ENCODE results near the gene TBC1D32.
"Not testable (repeated sequence)": the region's sequence is repeated elsewhere in the genome, so short reads cannot be mapped to it uniquely, and the experiment has no call there.

TBC1D32 gene

GRCh38 chr6:121210943-121211342, 123.3 kb downstream of the TBC1D32 start:
- no peak for DNase-seq

GRCh38 chr6:121205569-121205968, 128.7 kb downstream of the TBC1D32 start:
- DNase-seq: no peak

GRCh38 chr6:121201105-121201504, 133.2 kb downstream of the TBC1D32 start:
- no peak for DNase-seq

GRCh38 chr6:121196042-121196441, 138.2 kb downstream of the TBC1D32 start:
- DNase-seq: not testable (repeated sequence)

GRCh38 chr6:121190122-121190521, 144.2 kb downstream of the TBC1D32 start:
- DNase-seq: no peak

- DNase-seq: no peak
Observed at GRCh38 chr6:121188356-121188755, 145.9 kb downstream of the TBC1D32 start.

GRCh38 chr6:121187833-121188200, 146.5 kb downstream of the TBC1D32 start:
- no peak for DNase-seq

- DNase-seq: no peak
Observed at GRCh38 chr6:121187200-121187832, 147.0 kb downstream of the TBC1D32 start.

GRCh38 chr6:121183742-121184141, 150.5 kb downstream of the TBC1D32 start:
- DNase-seq: no peak

GRCh38 chr6:121175827-121176226, 158.5 kb downstream of the TBC1D32 start:
- no peak for DNase-seq

- DNase-seq: not testable (repeated sequence)
Observed at GRCh38 chr6:121172451-121172850, 161.8 kb downstream of the TBC1D32 start.

GRCh38 chr6:121171879-121172278, 162.4 kb downstream of the TBC1D32 start:
- DNase-seq: no peak

GRCh38 chr6:121161886-121162285, 172.4 kb downstream of the TBC1D32 start:
- DNase-seq: no peak

GRCh38 chr6:121160276-121160675, 174.0 kb downstream of the TBC1D32 start:
- DNase-seq: no peak

- no peak for DNase-seq
Observed at GRCh38 chr6:121158891-121159290, 175.4 kb downstream of the TBC1D32 start.

- DNase-seq: no peak
Observed at GRCh38 chr6:121158438-121158837, 175.8 kb downstream of the TBC1D32 start.

GRCh38 chr6:121157906-121158305, 176.4 kb downstream of the TBC1D32 start:
- DNase-seq: no peak

- DNase-seq: no peak
Observed at GRCh38 chr6:121143476-121143875, 190.8 kb downstream of the TBC1D32 start.

GRCh38 chr6:121142093-121142492, 192.2 kb downstream of the TBC1D32 start:
- DNase-seq: no peak

- no peak for DNase-seq
Observed at GRCh38 chr6:121135425-121135824, 198.9 kb downstream of the TBC1D32 start.

GRCh38 chr6:121134922-121135321, 199.4 kb downstream of the TBC1D32 start:
- no peak for DNase-seq

GRCh38 chr6:121124600-121124999, 209.7 kb downstream of the TBC1D32 start:
- DNase-seq: no peak

GRCh38 chr6:121112356-121112755, 221.9 kb downstream of the TBC1D32 start:
- no peak for DNase-seq

GRCh38 chr6:121110733-121111132, 223.5 kb downstream of the TBC1D32 start:
- DNase-seq: no peak

GRCh38 chr6:121106962-121107361, 227.3 kb downstream of the TBC1D32 start:
- DNase-seq: no peak
